B cell (primary cell): Measurements from ENCODE around the gene ZNF638.

Experiments used
- CTCF ChIP-seq: fragments of 200-600 bp; IDR thresholded peaks from one replicate; pipeline ENCODE4 v1.8.0; 2022; ENCODE audit warnings: antibody characterized with exemption, mild to moderate bottlenecking
- EZH2 ChIP-seq: IDR thresholded peaks from 2 replicates; pipeline ENCODE4 v1.6.1; 2012; ENCODE audit warnings: borderline replicate concordance, low read depth, mild to moderate bottlenecking, moderate library complexity, low read length; ENCODE audit not compliant: insufficient read depth, poor library complexity, severe bottlenecking

GRCh38 chr2:71379086-71379485 lies 47.5 kb downstream of the ZNF638 start:
- no peak for TF ChIP-seq CTCF
- TF ChIP-seq EZH2: no peak
